Transverse colon (tissue), 4 donors: ENCODE measurements around the gene PKD2L2.
"Not testable (repeated sequence)": the region's sequence is repeated elsewhere in the genome, so short reads cannot be mapped to it uniquely, and the experiment has no call there.

Source experiments
- POLR2AphosphoS5 ChIP-seq, 3 donors: sonication (generic); formaldehyde crosslinking; IDR thresholded peaks; one replicate each; pipeline ENCODE4 v1.6.1; 2016; ENCODE audit warnings: antibody characterized with exemption in 3 of 3
- TF ChIP-seq, protein P1 (sequence below), 5 experiments: fragments of 200-600 bp in 3 of 5; fragments of 450-650 bp in 2 of 5; sonication (generic) in 3 of 5; IDR thresholded peaks; 1 replicate in 2 of 5; 2 replicates in 3 of 5; pipeline ENCODE4 v1.5.1; 2016 to 2017; ENCODE audit warnings: antibody characterized with exemption in 5 of 5, inconsistent platforms in 3 of 5, mild to moderate bottlenecking in 2 of 5, moderate library complexity in 1 of 5

DNA sequence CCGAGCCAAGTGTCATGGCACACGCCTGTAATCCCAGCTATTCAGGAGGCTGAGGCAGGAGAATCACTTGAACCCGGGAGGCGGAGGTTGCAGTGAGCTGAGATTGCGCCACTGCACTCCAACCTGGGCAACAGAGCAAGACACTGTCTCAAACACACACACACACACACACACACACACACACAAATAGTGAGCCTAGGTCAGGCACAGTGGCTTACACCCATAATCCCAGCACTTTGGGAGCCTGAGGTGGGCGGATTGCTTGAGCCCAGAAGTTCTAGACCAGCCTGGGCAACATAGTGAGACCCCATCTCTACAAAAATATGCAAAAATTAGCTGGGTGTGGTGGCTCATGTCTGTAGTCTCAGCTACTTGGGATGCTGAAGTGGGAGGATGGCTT is 25.6 kb upstream of the PKD2L2 start:
- TF ChIP-seq, protein P1, sequence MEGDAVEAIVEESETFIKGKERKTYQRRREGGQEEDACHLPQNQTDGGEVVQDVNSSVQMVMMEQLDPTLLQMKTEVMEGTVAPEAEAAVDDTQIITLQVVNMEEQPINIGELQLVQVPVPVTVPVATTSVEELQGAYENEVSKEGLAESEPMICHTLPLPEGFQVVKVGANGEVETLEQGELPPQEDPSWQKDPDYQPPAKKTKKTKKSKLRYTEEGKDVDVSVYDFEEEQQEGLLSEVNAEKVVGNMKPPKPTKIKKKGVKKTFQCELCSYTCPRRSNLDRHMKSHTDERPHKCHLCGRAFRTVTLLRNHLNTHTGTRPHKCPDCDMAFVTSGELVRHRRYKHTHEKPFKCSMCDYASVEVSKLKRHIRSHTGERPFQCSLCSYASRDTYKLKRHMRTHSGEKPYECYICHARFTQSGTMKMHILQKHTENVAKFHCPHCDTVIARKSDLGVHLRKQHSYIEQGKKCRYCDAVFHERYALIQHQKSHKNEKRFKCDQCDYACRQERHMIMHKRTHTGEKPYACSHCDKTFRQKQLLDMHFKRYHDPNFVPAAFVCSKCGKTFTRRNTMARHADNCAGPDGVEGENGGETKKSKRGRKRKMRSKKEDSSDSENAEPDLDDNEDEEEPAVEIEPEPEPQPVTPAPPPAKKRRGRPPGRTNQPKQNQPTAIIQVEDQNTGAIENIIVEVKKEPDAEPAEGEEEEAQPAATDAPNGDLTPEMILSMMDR (IDR thresholded peaks at IDR 0.05) = not testable (repeated sequence)
- TF ChIP-seq POLR2AphosphoS5 (IDR thresholded peaks at IDR 0.05) = not testable (repeated sequence)
